Measurements from ENCODE around the gene BSCL2. TPM values are rescaled to one million over a fixed set of nuclear protein-coding genes. Genes with fewer than 3 reads are reported as not detected.
A peak's percentile ranks its signal among the peaks of the same experiment; 100 is the strongest.

The BSCL2 gene
- 10 to 100 TPM; 25.7 to 69.4 (median 32.6) TPM for total RNA-seq

DNA sequence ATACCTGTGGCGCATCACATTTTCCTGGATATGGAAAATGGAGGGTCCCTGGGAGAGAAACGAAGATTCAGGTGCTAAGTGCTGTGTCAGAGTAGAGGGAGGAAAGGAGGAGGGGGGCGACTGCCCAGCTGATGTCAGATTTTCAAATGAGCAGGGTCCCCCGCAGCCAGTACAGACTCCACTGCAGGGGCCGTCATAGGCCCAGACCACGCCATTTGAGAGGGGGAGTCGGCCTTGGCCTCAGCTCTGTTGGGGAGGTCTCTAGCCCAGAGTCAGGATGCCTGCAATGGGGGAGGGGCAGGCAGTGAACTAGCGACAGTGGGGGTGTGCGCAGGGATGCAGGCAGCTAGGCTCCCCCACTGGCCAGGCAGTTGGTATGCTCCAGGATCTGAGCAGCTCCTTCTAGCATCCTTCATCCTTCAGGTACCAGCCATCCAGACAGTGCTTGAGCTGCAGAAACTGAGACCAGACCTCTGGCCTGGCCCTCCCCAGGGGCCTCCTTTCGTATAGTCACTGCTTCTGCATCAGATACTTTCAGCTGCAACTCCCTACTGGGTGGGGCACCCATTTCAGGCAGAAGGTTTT is at the start of gene BSCL2, which contains the start of gene GNG3:
TSS of gene BSCL2 (minus strand) at position 148 of the 585 bp plus-strand sequence. CDS start 229 bp downstream, outside the sequence.
TSS of gene GNG3 (plus strand) at position 400 of the 585 bp plus-strand sequence. CDS start 620 bp downstream, outside the sequence.
- intact Hi-C loops (cut with DNase I), result no loop called here
- Histone ChIP-seq H3K36me3 (peaks cover 0 to 31% (median 0%) of the 10 kb centered on the region in 3 donors), H3K4me3 (peak within 1 kb of the TSS; percentile 57 to 76 (median 71)), H3K4me1 (peaks cover 28 to 58% (median 33%) of the 10 kb centered on the region in 3 donors), H3K27me3 (no peaks in the 10 kb centered on the region), H3K9me3 (no peaks in the 10 kb centered on the region), H3K27ac (peak within 1 kb of the TSS; percentile 90 to 99 (median 95))
- DNase-seq, result no peak
- TF ChIP-seq, protein P1, sequence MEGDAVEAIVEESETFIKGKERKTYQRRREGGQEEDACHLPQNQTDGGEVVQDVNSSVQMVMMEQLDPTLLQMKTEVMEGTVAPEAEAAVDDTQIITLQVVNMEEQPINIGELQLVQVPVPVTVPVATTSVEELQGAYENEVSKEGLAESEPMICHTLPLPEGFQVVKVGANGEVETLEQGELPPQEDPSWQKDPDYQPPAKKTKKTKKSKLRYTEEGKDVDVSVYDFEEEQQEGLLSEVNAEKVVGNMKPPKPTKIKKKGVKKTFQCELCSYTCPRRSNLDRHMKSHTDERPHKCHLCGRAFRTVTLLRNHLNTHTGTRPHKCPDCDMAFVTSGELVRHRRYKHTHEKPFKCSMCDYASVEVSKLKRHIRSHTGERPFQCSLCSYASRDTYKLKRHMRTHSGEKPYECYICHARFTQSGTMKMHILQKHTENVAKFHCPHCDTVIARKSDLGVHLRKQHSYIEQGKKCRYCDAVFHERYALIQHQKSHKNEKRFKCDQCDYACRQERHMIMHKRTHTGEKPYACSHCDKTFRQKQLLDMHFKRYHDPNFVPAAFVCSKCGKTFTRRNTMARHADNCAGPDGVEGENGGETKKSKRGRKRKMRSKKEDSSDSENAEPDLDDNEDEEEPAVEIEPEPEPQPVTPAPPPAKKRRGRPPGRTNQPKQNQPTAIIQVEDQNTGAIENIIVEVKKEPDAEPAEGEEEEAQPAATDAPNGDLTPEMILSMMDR (IDR thresholded peaks at IDR 0.05), result no peak
- no peak for TF ChIP-seq POLR2A (IDR thresholded peaks at IDR 0.05)
- WGBS, 2 donors, result 83 to 86% methylated on average over 4 to 7 of the region's 10 CpGs

DNA sequence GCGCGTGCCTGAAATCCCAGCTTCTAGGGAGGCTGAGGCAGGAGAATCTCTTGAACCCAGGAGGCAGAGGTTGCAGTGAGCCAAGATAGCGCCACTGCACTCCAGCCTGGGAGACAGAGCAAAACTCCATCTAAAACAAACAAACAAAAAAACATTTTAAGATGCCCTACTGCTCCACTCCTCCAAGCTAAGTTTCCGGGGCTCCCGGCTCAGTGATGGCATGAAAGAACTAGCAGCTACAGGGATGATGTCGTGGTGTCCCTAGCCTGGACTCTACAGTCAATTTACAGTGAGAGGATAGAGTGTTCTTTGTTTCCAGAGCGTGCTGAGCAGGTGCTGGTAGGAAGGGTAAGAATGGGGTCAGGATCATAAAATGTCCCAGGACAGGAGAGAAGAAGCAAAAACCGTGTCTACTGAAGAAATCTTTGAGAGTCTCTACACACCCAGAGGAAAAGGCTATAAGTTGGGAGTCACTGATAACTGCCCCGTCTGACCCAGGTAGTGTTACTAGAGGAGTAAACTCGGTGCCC is 47.9 kb upstream of the BSCL2 start:
- Histone ChIP-seq H3K27me3 (no peaks in the 10 kb centered on the region), H3K4me1 (peaks cover 18 to 42% (median 19%) of the 10 kb centered on the region in 3 donors), H3K36me3 (peaks cover 5 to 17% (median 6%) of the 10 kb centered on the region in 3 donors), H3K27ac (no peak overlapping the region), H3K9me3 (no peaks in the 10 kb centered on the region), H3K4me3 (no peak overlapping the region)
- intact Hi-C loops (cut with DNase I), result no loop called here
- no peak for TF ChIP-seq POLR2A (IDR thresholded peaks at IDR 0.05)
- TF ChIP-seq, protein P1 (IDR thresholded peaks at IDR 0.05), result no peak
- 76 to 88% methylated on average over 10 of the region's 10 CpGs for WGBS, 2 donors
- no peak for DNase-seq

DNA sequence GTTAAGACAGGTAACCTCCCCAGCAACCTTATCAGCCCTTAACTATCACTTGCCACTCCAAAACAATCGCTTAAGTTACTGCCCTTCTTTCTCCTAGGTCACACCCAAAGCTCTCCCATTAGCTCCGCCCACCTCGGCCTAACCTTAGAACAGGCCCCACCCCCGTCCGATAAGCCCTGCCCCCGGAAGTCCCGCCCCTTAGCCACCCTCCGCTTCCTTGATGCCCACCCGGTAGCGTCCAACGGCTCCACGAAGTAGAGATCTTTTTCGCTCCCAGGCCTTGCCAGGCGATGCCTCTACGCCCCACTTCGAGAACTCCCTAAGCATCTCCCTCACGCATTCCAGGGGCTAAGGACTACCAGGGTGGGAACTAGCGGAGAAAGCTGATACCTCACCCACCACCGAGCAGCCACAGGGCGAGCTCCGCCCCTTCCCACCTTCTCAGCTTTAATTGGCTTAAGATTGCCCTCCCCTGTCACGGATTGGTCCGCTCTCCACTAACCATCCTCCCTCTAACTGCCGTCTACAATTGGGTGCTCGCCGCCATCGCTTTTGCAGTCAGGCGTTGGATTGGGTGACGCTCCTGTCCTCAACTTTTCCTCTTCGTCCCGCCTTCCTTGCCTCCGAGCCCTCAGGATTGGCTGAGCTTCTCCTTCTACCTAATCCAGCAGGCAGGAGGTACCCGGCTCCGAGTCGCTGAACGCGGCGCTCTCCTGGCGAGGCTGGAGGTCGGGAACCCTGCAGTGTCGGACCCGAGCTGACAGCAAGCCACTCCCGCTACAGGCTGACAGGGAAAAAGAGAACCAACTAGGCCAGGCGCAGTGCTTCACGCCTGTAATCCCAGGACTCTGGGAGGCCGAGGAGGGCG is 46.7 kb upstream of the BSCL2 start, which contains the start of gene ZBTB3:
TSS of gene ZBTB3 (minus strand) at position 425 of the 868 bp plus-strand sequence. CDS start 496 bp downstream, outside the sequence.
- TF ChIP-seq, protein P1 (IDR thresholded peaks at IDR 0.05), result peak in 4 of 6 experiments; percentile 10 to 42 (median 30)
- peak in 2 of 4 donors; percentile 53 to 80 for TF ChIP-seq POLR2A (IDR thresholded peaks at IDR 0.05)
- Histone ChIP-seq H3K36me3 (peaks cover 5 to 29% (median 6%) of the 10 kb centered on the region in 3 donors), H3K27me3 (no peaks in the 10 kb centered on the region), H3K4me1 (peaks cover 18 to 53% (median 19%) of the 10 kb centered on the region in 3 donors), H3K4me3 (peak within 1 kb of the TSS; percentile 58 to 91 (median 68)), H3K27ac (peak within 1 kb of the TSS; percentile 88 to 97 (median 94)), H3K9me3 (no peaks in the 10 kb centered on the region)
- DNase-seq, result peak; percentile 85
- intact Hi-C loops (cut with DNase I), result no loop called here
- WGBS, 2 donors, result 0 to 1% methylated on average over 26 to 27 of the region's 47 CpGs

DNA sequence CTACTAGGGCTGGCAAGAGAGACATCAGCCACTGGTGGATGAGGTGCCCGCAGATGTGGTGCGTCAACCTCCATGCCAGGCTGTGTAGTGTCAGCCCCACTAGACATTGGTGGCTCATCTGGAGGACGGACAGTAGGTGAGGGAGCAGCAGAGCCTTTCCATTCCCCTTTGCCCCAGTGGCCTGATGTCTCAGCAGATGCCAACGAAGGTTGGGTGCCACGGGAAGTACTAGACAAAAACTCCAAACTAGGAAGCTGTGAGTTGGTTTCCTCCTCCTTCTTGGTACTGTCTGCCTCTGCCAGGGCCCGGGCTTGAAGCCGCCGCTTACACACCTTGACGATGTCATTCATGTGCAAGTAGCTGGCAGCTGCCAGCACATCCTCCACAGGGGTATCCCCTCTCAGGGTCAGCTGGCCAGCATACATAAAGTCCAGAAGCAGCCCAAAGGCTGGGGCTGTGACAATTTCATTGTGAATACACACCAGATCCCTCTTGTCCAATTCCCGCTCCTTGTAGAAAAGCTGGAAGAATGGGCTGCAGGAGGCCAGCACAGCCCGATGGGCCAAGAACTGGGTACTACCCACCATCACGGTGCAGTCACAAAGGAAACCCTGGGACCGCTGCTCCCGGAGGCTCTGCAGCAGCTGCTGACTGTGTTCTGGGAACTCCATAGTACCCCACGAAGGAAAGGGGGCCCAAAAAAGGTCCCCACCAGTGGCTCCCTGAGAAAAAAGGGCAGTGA is 45.9 kb upstream of the BSCL2 start:
- Histone ChIP-seq H3K27ac (peak overlapping the region; percentile 88 to 97 (median 94)), H3K36me3 (peaks cover 5 to 36% (median 6%) of the 10 kb centered on the region in 3 donors), H3K4me1 (peaks cover 18 to 53% (median 19%) of the 10 kb centered on the region in 3 donors), H3K9me3 (no peaks in the 10 kb centered on the region), H3K27me3 (no peaks in the 10 kb centered on the region), H3K4me3 (peak overlapping the region; percentile 58 to 91 (median 68))
- no peak for DNase-seq
- WGBS, 2 donors, result 60 to 68% methylated on average over 9 to 15 of the region's 15 CpGs
- intact Hi-C loops (cut with DNase I), result no loop called here
- no peak for TF ChIP-seq POLR2A (IDR thresholded peaks at IDR 0.05)
- TF ChIP-seq, protein P1 (IDR thresholded peaks at IDR 0.05), result no peak
